Activated CD4-positive, alpha-beta T cell treated with anti-CD3 and anti-CD28 coated beads for 48 hours (primary cell): ENCODE measurements around the gene OOSP2.
"Not testable (repeated sequence)": the region's sequence is repeated elsewhere in the genome, so short reads cannot be mapped to it uniquely, and the experiment has no call there.

Experiments used
- DNase-seq: peaks from one replicate; pipeline ENCODE4 v3.0.0-alpha.2; 2020

OOSP2 gene, protein sequence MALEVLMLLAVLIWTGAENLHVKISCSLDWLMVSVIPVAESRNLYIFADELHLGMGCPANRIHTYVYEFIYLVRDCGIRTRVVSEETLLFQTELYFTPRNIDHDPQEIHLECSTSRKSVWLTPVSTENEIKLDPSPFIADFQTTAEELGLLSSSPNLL

DNA sequence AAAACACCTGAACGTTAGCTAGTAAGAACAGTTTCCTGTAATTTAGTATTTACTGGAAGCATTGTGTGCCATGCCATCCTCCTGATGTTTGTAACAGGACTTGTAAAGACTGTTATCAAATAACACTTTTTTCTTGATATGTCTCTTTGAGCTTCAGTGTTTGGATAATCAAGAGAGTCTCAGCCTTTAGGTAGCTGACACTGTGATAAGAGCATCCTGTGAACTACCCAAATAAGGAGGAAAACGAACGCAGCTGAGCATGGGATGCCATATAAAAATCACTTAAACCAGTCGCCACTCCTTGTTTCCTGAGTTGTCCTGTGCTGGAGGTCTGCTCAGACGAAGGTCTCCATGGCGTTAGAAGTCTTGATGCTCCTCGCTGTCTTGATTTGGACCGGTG, at the start of gene OOSP2:
TSS of gene OOSP2 (plus strand) at position 301 of the 400 bp plus-strand sequence. CDS start at position 352, 51 bp downstream.
- no peak for DNase-seq

DNA sequence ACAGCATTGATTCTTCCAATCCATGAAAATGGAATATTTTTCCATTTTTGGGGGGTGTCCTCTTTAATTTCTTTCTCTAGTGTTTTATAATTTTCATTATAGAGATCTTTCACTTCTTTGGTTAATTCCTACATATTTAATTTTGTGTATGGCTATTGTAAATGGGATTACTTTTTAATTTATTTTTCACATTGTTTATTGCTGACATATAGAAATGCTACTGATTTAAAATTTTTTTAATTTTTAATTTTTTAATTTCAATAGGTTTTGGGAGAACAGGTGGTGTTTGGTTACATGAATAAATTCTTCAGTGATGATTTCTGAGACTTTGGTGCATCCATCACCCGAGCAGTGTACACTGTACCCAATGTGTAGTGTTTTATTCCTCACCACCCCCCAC, 49.8 kb upstream of the OOSP2 start:
- DNase-seq: no peak

DNA sequence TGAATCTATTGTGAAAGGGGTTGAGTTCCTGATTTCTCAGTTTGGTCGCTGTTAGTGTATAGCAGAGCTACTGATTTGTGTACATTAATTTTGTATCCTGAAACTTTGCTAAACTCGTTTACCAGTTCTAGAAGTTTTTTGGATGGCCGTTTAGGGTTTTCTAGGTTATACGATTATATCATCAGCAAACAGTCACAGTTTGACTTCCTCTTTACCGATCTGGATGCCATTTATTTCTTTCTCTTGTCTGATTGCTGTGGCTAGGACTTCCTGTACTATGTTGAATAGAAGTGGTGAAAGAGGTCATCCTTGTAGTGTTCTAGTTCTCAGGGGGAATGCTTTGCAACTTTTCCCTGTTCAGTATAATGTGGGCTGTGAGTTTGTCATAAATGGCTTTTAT, 47.8 kb upstream of the OOSP2 start:
- DNase-seq: no peak

DNA sequence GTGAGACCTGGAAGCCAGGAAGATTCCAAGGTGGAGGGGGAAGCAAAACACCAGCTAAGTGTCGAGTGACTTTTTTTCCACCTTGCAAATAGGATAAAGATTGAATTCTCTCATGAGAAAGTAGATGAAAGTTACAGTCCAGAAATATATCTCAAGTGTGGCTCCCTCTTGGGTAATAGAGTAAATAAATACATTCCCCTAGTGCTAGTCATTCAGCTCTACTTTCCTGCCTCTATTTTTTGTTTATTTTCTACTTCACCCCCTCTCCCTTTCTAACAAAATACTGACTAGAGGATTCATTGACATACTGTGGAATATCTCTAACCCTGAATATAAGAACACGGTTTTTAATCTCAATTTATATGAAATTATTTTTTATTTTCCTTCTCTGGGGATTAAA, 42.4 kb upstream of the OOSP2 start:
- DNase-seq: no peak

DNA sequence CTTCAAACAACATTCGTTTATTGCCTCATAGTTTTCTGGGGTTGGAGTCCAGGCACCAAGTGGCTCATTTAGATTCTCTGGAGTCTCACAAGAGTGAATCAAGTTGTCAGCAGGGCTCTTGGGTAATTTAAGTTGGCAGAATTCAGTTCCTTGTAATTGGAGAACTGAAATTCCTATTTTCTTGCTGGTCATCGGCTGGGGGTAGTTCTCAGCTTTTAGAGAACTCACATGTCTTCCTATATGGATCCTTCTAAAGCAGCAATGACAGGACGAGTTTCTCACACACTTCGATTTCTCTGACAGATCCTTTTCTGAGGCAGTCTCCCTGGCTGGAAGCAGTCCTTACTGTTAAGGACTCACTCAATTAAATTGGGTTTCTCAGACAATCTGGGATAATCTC, 40.5 kb upstream of the OOSP2 start:
- DNase-seq: no peak

DNA sequence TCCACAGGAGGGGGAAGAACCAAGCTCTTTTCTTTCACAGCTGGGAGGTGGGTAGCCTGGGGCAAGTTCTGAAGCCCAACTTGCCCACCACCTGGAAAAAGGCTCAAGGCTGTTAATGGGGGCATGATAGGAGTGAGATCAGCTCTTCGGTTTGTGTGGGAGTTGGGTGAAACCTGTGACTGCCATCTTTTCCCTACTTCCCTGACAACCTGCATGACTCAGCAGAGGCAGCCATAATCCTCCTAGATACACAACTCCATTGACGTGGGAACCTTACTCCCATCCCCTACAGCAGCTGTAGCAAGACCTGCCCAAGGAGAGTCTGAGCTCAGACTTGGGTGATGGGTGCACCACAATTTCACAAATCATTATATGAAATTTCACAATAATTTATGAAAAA, 36.5 kb upstream of the OOSP2 start:
- DNase-seq: no peak

DNA sequence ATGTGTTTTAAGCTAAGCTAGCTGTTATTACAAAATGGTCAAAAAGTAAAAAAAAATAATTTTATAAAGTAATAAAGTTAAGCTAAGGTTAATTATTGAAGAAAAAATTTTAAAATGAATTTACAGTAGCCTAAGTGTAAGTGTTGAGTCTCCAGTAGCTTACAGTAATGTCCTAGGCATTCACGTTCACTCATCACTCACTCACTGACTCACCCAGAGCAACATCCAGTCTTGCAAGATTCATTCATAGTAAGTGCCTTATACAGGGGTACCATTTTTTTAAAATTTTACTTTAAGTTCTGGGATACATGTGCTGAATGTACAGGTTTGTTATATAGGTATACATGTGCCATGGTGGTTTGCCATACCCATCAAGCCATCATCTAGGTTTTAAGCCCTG, 34.8 kb upstream of the OOSP2 start:
- DNase-seq: no peak

DNA sequence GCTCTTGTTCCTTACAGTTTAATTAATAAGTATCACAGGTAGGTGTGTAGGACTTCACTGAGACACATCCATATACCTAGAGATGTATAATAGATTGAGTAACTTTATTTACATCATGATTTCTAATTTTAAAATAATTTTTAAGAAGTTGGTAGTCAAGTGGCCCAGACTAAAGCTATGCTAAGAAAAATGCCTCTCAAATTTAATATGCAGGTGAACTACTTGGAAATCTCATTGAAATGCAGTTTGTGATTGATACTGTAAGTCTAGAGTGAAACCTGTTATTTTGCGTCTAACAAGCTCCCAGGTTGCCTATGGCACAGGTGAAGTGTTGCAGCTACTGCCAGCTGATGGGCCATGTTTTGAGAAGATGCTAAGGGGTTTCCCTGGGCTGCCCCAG, 23.3 kb upstream of the OOSP2 start, which contains the start of gene OOSP4B:
TSS of gene OOSP4B (plus strand) at position 301 of the 400 bp plus-strand sequence.
- DNase-seq: no peak

DNA sequence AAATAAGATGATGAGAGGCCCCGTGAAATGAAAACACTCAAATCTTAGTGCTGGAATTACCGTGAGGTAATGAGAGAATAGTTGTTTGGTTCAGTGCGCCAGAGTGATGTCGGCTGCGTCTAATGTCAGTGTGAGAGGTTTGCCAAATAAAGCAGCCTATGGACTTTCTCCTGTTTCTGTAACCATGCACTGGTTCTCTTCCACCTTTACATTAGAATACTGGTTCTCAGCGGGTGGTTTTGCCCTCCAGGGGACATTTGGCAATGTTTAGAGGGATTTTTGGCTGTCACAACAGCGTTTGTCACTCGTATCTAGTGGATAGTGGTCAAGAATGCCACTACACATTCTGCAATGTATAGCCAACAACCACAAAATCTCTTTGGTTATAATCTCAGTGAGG, 22.2 kb upstream of the OOSP2 start:
- DNase-seq: no peak

DNA sequence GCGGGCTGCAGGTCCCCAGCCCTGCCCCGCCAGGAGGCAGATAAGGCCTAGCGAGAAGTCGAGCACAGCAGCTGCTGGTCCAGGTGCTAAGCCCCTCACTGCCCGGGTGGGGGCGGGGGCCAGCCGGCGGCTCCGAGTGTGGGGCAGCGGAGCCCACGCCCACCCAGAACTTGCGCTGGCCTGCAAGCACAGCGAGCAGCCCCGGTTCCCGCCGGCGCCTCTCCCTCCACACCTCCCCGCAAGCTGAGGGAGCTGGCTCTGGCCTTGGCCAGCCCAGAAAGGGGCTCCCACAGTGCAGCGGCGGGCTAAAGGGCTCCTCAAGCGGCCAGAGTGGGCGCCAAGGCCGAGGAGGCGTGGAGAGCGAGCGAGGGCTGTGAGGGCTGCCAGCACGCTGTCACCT, 19.8 kb upstream of the OOSP2 start:
- DNase-seq: not testable (repeated sequence)

DNA sequence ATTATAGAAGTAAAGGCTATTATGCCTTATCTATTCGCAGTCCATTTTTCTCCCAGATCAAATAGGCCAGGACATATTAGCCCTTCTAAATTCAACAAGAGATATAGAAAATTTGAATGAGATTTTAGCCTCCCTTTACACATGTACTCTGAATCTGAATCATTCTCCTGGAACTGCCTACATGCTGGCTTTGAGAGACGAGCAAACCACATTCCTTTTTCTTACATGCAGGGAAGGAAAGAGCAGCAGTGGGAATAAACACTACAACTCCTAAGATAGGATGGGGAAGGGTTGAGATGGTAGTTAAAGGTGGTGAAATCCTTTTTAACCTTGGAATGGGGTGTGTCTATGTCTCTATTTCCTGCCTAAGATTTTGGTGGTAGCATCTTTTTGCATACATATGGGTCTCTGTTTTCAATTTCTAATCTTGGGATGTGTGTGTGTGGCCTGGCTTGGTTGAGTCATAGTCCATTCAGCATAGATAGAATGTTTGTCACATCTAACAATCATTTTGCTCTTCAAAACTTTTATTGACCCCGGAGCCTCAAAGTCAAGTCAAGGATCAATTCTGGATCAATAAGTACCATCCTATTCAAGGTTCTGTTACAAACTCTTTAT, 11.1 kb upstream of the OOSP2 start:
- DNase-seq: no peak

DNA sequence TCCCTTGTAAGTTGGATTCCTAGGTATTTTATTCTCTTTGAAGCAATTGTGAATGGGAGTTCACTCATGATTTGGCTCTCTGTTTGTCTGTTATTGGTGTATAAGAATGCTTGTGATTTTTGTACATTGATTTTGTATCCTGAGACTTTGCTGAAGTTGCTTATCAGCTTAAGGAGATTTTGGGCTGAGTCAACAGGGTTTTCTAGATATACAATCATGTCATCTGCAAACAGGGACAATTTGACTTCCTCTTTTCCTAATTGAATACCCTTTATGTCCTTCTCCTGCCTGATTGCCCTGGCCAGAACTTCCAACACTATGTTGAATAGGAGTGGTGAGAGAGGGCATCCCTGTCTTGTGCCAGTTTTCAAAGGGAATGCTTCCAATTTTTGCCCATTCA, 10.2 kb downstream of the OOSP2 start:
- not testable (repeated sequence) for DNase-seq

DNA sequence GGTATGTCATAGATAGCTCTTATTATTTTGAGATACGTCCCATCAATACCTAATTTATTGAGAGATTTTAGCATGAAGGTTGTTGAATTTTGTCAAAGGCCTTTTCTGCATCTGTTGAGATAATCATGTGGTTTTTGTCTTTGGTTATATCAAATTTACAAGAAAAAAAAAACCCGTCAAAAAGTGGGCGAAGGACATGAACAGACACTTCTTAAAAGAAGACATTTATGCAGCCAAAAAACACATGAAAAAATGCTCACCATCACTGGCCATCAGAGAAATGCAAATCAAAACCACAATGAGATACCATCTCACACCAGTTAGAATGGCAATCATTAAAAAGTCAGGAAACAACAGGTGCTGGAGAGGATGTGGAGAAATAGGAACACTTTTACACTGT, 10.6 kb downstream of the OOSP2 start:
- DNase-seq: not testable (repeated sequence)

DNA sequence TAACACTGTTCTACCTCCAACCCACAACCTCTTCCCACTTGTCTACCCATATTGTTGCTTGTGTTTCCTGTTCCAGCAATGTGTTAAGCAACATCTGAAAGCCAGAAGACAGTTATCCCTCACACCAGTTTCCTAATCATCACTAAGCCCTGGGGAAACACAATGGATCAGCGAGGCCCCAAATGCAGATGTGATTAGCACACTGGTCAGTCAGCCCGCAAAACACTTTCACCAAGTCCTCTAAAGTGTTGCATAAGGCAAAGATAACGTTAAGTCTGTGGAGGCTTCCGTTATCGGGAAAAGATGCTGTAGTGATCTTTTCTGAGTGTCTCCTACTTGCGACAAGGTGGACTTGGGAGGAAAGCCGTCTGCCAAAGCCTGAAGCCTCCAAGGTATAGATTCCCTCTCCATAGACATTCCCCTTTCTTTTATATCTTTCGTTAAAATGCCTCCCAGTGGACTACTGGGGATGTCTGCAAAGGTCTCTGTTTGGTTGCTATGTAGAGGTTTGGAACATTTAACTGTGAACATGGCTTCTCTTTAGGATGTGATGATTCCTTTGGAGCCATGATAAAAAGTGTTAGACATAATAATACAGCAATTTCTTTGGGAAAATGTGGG, 16.2 kb downstream of the OOSP2 start, which contains the start of gene MS4A3:
TSS of gene MS4A3 (plus strand) at position 317 of the 621 bp plus-strand sequence. CDS start 4,496 bp downstream, outside the sequence.
- DNase-seq: no peak

DNA sequence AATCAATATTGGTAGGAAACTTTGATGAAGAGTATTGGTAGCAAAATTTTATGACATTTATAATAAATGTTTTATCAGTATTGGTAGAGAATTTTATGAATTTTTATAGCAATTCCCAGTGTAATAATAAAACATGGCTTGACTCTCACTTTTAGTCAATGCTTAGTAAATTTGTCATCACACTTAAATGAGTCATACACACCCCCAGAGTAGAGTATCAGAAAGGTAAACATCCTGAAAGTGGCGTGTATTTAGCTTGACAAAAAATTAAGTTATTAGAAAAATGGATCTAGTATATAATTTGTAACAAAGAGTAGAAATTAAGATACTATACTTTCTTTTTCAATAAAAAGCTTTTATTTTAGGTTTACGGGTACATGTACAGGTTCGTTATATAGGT, 18.8 kb downstream of the OOSP2 start:
- no peak for DNase-seq

DNA sequence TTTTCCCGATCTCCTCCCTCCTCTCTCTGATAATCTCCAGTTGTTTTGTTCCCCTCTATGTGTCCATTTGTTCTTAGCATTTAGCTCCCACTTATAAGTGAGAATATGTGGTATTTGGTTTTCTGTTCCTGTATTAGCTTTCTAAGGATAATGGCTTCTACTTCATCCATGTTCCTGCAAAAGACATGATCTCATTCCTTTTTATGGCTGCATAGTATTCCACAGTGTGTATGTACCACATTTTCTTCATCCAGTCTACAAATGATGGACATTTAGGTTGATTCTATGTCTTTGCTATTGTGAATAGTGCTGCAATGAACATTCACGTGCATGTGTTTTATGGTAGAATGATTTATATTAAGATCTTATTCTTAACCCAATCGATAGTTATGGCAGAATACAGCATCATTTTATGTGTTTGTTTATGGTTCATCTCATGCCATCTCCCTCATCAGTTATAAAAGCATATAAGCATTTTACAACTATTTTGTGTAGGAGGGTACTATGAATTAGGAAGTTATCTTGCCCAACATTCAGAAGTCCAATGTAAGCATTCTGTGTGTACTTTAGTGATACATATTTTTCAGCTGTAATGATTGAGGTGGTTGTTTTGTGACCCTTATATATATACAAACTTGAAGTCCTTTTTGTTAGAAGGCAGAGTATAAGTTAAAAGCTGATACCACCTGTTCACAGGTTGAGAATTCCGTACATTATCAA, 19.5 kb downstream of the OOSP2 start:
- DNase-seq: no peak

DNA sequence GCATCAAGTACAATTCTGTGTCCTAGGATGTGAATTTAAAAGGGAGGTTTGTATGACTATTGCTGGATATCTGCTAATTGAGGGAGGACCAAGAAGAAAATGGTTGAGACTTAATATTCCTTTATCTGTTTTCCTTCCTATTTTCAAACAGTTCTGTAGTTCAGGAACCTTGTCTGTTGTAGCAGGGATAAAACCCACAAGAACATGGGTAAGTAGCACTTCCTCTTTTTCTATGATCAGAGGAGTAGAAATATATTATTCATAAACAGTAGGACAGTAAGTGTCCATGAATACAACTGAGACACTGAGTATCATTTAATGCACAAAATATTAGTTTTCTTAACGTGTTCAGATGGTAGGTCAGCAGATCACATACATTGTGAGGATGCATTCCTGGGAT, 23.9 kb downstream of the OOSP2 start:
- DNase-seq: no peak

DNA sequence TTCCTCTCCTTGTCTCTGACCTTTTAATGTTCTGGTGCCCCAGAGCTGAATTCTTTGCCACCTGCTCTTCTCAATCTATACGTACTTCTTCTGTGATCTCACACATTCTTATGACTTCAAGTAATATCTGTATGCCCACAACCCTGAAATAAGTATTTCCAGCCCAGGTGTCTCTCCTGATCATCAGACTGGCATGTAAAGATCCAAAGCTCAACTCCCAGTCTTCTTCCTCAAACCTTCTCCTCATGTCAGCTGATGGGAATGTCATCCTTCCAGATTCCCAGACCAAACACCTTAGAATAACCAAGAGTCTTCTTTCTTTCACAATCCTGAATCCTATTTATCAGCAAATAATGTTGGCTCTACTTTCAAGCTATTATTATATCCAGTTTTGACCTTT, 25.6 kb downstream of the OOSP2 start:
- DNase-seq: no peak

DNA sequence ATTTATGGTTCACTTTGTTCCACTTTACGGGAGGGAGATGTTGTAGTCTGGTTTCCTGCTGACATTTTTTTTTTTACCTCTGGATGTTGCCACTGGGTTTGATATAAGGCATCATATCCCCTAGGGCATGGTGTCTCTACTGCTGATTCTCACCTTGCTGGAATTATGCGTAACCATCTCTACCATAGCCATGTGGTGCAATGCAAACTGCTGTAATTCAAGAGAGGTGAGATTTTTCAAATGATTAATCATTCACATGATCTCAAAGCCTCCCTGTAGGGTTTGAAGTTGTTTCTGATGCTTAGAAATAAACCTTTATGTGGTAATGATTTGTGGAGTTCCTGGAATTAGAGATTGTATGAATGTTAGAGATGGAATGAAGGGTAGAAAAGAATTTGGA, 29.2 kb downstream of the OOSP2 start:
- no peak for DNase-seq

DNA sequence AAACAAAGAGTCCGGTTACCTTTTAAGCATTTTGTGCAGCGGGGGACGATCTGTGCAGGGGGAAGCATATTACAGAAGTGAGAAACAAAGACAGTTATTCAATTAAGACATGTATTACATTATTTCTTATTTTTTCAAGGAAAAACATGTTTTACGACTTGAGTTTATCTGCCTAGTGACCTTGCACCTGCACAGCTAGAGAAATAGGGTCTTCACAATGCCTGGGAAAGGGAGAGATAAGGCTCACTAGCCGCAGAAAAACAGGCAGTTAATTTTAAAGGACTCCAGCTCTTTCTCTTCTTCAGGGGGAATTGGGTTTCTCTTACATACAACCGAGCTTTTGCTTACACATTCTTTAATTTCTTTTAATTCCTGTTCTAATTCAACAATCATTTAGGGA, 31.4 kb downstream of the OOSP2 start:
- DNase-seq: not testable (repeated sequence)

DNA sequence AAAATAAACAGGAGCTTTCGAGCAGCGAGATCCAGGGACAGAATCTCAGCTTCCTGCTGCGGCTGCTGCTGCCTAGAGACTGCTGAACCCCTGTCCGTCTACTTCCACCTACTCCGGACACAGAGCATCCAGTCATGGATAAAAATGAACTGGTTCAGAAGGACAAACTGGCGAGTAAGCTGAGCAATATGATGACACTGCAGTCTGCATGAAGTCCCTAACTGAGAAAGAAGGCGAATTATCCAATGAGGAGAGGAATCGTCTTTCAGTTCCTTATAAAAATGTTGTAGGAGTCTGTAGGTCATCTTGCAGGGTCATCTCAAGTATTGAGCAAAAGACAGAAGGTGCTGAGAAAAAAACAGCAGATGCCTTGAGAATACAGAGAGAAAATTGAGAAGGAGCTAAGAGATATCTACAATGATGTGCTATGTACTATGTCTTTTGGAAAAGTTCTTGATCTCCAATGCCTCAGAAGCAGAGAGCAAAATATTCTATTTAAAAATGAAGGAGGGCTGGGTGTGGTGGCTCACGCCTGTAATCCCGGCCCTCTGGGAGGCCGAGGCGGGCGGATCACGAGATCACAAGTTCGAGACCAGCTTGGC, 37.1 kb downstream of the OOSP2 start:
- DNase-seq: no peak

DNA sequence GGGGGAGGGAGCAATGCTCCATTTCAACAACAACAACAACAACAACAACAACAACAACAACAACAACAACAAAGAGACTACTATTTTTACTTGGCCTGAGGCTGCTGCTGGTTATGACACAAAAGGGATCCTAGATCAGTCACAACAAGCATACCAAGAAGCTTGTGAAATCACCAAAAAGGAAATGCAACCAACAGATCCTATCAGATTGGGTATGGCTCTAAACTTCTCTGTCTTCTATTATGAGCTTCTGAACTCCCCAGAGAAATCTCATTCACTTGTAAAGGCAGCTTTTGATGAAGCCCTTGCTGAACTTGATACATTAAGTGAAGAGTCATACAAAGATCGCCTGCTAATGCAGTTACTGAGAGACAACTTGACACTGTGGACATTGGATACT, 37.8 kb downstream of the OOSP2 start:
- no peak for DNase-seq

DNA sequence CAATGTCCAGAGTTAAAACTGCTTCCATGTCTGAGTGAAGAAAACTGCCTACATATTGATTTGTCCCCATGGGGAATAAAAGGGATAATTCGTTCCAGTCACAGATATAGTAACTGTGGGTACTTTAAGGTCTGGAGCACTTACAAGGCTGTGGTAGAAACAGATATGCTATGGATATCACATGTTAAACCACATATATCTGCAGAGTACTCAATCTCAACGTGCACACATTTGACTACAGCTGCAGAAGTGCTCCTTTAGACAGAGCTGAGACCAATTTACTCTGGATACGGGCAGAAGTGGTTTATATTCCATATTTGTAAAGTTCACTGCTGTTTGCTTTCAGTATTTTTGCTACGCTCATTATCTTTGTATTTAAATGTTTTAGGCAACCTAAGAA, 38.5 kb downstream of the OOSP2 start:
- no peak for DNase-seq
